Activated T-helper 2 cell treated with anti-CD3 and anti-CD28 coated beads, Interferon-gamma antibody, Interleukin-2, Interleukin-4, amounts not matched to agents 10 μg/mL and 5 μg/mL and 100 μg/mL, durations not matched to agents 14 hours and 24 hours and 36 hours (primary cell): ENCODE measurements around the gene TP63. TPM values are rescaled to one million over a fixed set of nuclear protein-coding genes. Genes with fewer than 3 reads are reported as not detected.
A peak's percentile ranks its signal among the peaks of the same experiment; 100 is the strongest.
"Not testable (repeated sequence)": the region's sequence is repeated elsewhere in the genome, so short reads cannot be mapped to it uniquely, and the experiment has no call there.

Experiments used
- DNase-seq: peaks from one replicate; pipeline ENCODE4 v3.0.0; 2021; ENCODE audit warnings: low spot score
- H3K27ac Mint-ChIP-seq: one replicate; pipeline ENCODE4 v1.8.0; 2021; ENCODE audit warnings: mixed read lengths
- H3K27me3 Mint-ChIP-seq: one replicate; pipeline ENCODE4 v1.8.0; 2021; ENCODE audit warnings: low read depth, mixed read lengths
- H3K36me3 Mint-ChIP-seq: one replicate; pipeline ENCODE4 v1.8.0; 2021; ENCODE audit warnings: low read depth, mixed read lengths
- H3K4me1 Mint-ChIP-seq: one replicate; pipeline ENCODE4 v1.8.0; 2021; ENCODE audit warnings: low read depth, mixed read lengths
- H3K4me3 Mint-ChIP-seq: one replicate; pipeline ENCODE4 v1.8.0; 2021; ENCODE audit warnings: low read depth, mild to moderate bottlenecking, moderate library complexity, mixed read lengths
- H3K9me3 Mint-ChIP-seq: one replicate; pipeline ENCODE4 v1.8.0; 2021; ENCODE audit warnings: mixed read lengths
- intact Hi-C: fragments of 100-400 bp; cut with micrococcal nuclease; formaldehyde crosslinking; loops from one replicate; pipeline ENCODE4 v1.15.1; 2023
- total RNA-seq: library from RNA; stranded (reverse); gene quantifications from 2 replicates; pipeline ENCODE4 v1.2.3, GENCODE V29; 2022

TP63 gene
- total RNA-seq, 1 donor from 2014 or later, result 5.6 TPM

DNA sequence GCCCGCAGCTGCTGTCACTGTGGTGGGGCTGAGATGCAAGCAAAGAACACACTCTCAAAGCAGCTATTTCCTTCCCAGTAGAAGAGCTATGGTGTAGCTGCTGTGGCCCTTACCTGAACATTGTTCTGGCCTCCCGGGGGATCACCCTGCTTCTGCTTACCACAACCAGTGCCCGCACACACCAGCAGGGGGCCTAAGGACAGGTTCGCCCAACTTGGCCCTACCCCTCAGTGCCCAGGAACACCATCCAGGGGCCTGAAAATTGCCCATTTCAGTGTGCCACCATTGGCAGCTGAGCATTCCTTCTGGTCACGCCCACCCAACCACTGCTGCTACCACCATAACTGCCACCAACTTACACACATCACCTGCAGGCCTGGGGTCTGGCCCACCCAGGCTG, 113.0 kb downstream of the TP63 start:
- Mint-ChIP-seq H3K36me3 (peaks cover 25% of the 10 kb centered on the region), H3K4me3 (no peak overlapping the region), H3K27me3 (no peaks in the 10 kb centered on the region), H3K4me1 (no peaks in the 10 kb centered on the region), H3K9me3 (peaks cover 47% of the 10 kb centered on the region), H3K27ac (no peak overlapping the region)
- no peak for DNase-seq
- intact Hi-C loops, result no loop called here

GRCh38 chr3:189745622-189746021, 114.4 kb downstream of the TP63 start:
- H3K4me3 Mint-ChIP-seq, result no peak overlapping the region
- H3K27me3 Mint-ChIP-seq, result no peaks in the 10 kb centered on the region
- peaks cover 47% of the 10 kb centered on the region for H3K9me3 Mint-ChIP-seq
- H3K4me1 Mint-ChIP-seq, result no peaks in the 10 kb centered on the region
- no peak overlapping the region for H3K27ac Mint-ChIP-seq
- DNase-seq, result no peak
- peaks cover 22% of the 10 kb centered on the region for H3K36me3 Mint-ChIP-seq
- intact Hi-C loops, result no loop called here

DNA sequence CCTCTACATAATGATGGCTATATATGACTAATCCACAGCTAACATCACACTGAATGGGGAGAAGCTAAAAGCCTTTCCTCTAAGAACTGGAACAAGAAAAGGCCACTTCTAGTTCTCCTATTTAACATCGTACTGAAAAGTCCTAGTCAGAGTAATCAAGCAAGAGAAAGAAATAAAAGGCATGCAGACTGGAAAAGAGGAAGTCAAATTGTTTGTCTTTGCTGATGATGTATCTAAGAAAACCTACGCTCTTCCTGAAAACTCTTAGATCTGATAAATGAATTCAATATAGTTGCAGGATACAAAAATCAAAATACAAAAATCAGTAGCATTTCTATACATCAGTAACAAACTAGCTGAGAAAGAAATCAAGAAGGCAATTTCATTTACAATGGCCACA, 116.9 kb downstream of the TP63 start:
- no peak overlapping the region for H3K27ac Mint-ChIP-seq
- no peaks in the 10 kb centered on the region for H3K4me1 Mint-ChIP-seq
- H3K4me3 Mint-ChIP-seq, result no peak overlapping the region
- no peaks in the 10 kb centered on the region for H3K27me3 Mint-ChIP-seq
- H3K9me3 Mint-ChIP-seq, result peaks cover 42% of the 10 kb centered on the region
- no peak for DNase-seq
- intact Hi-C loops, result no loop called here
- H3K36me3 Mint-ChIP-seq, result peaks cover 20% of the 10 kb centered on the region

GRCh38 chr3:189750972-189751371, 119.8 kb downstream of the TP63 start:
- intact Hi-C loops, H3K4me1 Mint-ChIP-seq, H3K27ac Mint-ChIP-seq, H3K27me3 Mint-ChIP-seq, H3K4me3 Mint-ChIP-seq, DNase-seq, H3K36me3 Mint-ChIP-seq: not testable (repeated sequence)
- H3K9me3 Mint-ChIP-seq, result peaks cover 23% of the 10 kb centered on the region

DNA sequence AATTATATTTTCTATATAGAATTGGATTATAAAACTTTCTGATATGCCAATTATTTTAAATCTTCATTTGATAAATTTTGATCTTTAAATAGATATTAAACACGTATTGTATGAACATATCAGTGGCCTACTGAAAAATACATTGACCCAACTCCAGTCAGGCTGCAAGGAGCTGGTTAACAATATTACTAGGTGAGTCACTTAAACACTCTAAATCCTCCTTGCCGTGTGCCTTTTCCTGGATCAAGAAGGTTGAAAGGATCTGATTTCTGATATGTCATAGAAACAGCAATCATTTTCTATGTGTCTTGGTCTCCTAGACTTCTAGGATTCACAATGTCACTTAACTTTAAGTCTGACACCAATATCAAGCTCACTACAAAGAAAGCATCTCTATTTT, 123.2 kb downstream of the TP63 start:
- no peak for DNase-seq
- Mint-ChIP-seq H3K36me3 (no peaks in the 10 kb centered on the region), H3K9me3 (peaks cover 5% of the 10 kb centered on the region), H3K27ac (no peak overlapping the region), H3K27me3 (no peaks in the 10 kb centered on the region), H3K4me3 (no peak overlapping the region), H3K4me1 (no peaks in the 10 kb centered on the region)
- intact Hi-C loops, result no loop called here

DNA sequence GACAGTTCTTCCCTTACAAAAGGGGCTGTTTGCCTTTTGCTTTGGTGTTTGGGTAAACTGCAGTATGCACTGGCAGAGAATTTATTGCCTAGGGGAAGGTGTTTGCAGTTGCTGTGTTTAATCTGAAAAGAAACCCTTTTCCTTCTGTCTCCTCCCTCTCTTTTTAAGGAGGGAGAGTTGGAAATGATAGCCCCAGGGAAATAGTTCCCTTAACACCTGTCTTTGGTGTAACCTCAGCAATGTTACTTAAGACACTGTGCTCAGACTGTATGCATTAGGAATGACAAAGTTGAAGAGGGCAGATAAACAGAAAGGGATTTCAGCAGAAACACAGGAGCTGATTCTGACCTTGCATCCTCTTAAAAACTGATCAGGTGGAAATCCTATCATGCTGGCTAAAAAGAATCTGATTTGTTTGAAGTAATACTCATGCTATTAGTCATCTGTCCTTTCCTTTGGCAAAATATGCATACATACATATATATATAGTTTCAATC, 125.4 kb downstream of the TP63 start:
- no peaks in the 10 kb centered on the region for H3K27me3 Mint-ChIP-seq
- H3K36me3 Mint-ChIP-seq, result no peaks in the 10 kb centered on the region
- no peak overlapping the region for H3K27ac Mint-ChIP-seq
- intact Hi-C loops, result no loop called here
- peaks cover 14% of the 10 kb centered on the region for H3K9me3 Mint-ChIP-seq
- no peak for DNase-seq
- no peaks in the 10 kb centered on the region for H3K4me1 Mint-ChIP-seq
- no peak overlapping the region for H3K4me3 Mint-ChIP-seq

- intact Hi-C loops, result no loop called here
- no peaks in the 10 kb centered on the region for H3K27me3 Mint-ChIP-seq
- H3K36me3 Mint-ChIP-seq, result no peaks in the 10 kb centered on the region
- no peak overlapping the region for H3K27ac Mint-ChIP-seq
- H3K4me3 Mint-ChIP-seq, result no peak overlapping the region
- peaks cover 15% of the 10 kb centered on the region for H3K9me3 Mint-ChIP-seq
- no peak for DNase-seq
- H3K4me1 Mint-ChIP-seq, result no peaks in the 10 kb centered on the region
Measured at GRCh38 chr3:189758186-189758585, 127.0 kb downstream of the TP63 start.

DNA sequence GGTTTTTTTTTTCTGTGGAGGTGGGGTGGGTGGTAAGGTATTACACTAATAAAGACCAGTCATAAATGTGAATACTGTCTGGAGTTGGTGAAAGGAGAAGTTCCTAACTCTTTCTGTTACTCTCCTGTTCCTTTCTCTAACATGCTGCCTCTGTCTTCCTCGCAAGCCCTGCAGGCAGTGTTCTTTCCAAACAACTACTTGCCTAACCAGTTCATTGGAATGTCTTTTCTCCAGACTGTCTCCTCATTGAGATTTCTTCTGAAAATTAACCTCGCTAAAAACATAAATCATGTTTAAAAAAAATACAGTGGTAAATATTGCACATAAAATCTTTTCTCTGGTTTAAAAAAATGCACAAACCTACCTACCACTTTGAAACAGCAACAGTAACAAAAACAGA, 135.2 kb downstream of the TP63 start:
- Mint-ChIP-seq H3K27me3 (peaks cover 9% of the 10 kb centered on the region), H3K36me3 (no peaks in the 10 kb centered on the region), H3K4me1 (no peaks in the 10 kb centered on the region), H3K27ac (no peak overlapping the region), H3K4me3 (no peak overlapping the region), H3K9me3 (peaks cover 3% of the 10 kb centered on the region)
- intact Hi-C loops, result no loop called here
- DNase-seq, result no peak

DNA sequence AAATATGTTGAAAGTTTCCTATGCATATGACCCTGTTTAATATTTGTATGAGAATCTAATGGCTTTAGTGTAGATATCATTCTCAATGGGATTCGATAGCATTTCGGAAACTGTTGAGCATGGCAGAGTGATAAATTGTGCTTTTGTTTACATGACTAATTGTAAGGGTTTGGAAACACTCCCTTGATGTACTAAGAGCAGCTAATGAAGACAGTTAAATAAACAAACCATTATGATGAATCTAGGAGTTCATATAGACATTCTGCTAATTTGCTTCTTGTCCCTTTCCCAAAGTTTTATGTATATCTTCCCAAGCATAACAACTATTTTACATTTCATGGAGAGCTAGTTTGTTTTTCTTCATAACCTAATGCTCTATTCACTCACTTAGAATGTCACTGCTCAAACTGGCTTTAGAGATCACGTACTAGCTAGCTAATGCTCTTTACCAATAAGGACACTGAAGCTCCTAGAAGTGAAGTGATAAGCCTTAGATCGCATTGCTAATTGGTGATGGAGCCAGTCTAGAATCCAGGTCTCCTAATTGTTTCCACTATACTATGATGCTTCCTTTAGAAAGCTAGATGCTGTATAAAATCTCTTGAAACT, 140.8 kb downstream of the TP63 start:
- Mint-ChIP-seq H3K4me1 (peaks cover 4% of the 10 kb centered on the region), H3K36me3 (no peaks in the 10 kb centered on the region), H3K4me3 (no peak overlapping the region), H3K27me3 (peaks cover 9% of the 10 kb centered on the region), H3K9me3 (no peaks in the 10 kb centered on the region), H3K27ac (no peak overlapping the region)
- intact Hi-C loops, result loop anchor here (10.0 kb wide), 1 partner anchor 497 kb away; no protein-coding TSS in a partner anchor
- DNase-seq, result no peak

DNA sequence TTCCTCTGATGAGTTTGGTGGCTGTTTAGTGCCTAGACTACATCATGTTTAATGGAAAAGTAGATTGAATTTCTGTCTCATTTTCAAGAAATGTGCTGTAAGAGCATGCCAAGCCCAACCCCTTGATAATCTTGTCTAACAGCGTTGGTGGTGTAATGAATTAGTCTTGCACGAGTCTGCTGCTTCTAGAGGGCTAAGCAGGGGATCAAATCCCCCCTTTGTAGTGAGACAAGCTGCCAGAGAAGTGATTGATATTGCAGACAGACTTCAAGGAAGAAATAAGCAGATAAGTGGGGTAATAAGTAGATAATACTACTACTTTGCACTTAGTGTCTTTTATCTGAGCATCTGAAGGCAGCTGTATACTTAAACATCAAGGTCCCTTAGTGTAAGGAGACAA, 141.4 kb downstream of the TP63 start:
- no peak overlapping the region for H3K4me3 Mint-ChIP-seq
- no peaks in the 10 kb centered on the region for H3K9me3 Mint-ChIP-seq
- H3K4me1 Mint-ChIP-seq, result peaks cover 4% of the 10 kb centered on the region
- H3K36me3 Mint-ChIP-seq, result no peaks in the 10 kb centered on the region
- intact Hi-C loops, result loop anchor here (10.0 kb wide), 1 partner anchor 498 kb away; no protein-coding TSS in a partner anchor
- no peak overlapping the region for H3K27ac Mint-ChIP-seq
- no peak for DNase-seq
- H3K27me3 Mint-ChIP-seq, result peaks cover 6% of the 10 kb centered on the region

DNA sequence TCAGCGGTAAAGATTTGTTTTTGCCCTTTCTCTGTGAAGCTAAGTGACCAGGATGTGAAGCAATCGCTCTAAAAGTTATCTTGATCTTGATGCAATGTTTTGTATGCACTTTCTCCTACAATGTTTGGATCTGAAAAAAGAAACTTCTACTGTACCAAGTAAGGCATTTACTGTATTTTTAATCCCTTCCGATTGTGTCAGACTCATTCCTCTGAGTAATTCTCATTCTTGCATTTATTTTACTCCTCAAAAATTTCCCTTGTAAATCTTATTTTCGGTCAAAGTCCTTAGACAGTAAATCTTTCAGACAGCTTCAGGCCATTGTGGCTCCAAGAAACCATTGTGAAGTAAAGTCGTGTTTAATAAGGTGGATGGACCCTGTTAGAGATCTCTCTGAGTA, 141.9 kb downstream of the TP63 start:
- peaks cover 5% of the 10 kb centered on the region for H3K27me3 Mint-ChIP-seq
- H3K9me3 Mint-ChIP-seq, result no peaks in the 10 kb centered on the region
- no peak for DNase-seq
- H3K4me3 Mint-ChIP-seq, result no peak overlapping the region
- peaks cover 5% of the 10 kb centered on the region for H3K4me1 Mint-ChIP-seq
- intact Hi-C loops, result loop anchor here (10.0 kb wide), 1 partner anchor 498 kb away; no protein-coding TSS in a partner anchor
- no peak overlapping the region for H3K27ac Mint-ChIP-seq
- H3K36me3 Mint-ChIP-seq, result no peaks in the 10 kb centered on the region

DNA sequence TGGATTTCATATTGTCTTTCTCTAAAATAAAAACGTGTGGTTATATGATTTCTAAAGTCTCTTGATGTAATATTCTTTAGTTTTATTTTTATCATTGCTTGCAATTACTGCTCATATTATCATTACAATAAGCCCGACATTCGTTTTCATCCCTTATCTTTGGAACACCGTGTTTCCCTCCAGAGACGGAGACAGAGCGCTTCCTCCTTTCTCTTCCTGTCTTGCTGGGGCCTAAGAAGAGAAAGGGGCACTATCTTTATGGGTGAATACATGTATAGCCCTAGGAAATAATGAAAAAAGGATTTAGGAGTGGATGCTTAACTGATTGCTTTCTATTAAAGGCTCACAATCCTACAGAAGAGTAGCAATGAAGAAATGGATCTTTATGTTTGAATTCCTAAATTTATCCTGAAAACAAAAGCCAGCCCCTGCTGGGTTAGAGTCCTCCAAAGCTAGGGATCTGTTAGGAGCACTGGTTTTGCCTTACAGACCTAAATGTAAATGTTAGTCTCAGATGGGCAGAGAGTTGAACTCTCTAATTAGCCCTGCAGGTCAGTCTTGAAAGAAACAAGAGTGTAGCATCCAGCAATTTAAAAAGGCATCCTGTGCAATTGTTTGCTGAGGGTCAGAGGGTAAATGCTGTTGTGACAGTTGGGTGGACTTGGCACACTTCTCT, 145.1 kb downstream of the TP63 start:
- no peak overlapping the region for H3K4me3 Mint-ChIP-seq
- DNase-seq, result no peak
- H3K36me3 Mint-ChIP-seq, result no peaks in the 10 kb centered on the region
- H3K9me3 Mint-ChIP-seq, result peaks cover 10% of the 10 kb centered on the region
- peaks cover 17% of the 10 kb centered on the region for H3K4me1 Mint-ChIP-seq
- H3K27ac Mint-ChIP-seq, result no peak overlapping the region
- intact Hi-C loops, result loop anchor here (5.0 to 10.0 kb wide), 2 partner anchors 171 to 501 kb away; no protein-coding TSS in a partner anchor
- H3K27me3 Mint-ChIP-seq, result no peaks in the 10 kb centered on the region

- Mint-ChIP-seq H3K9me3 (peaks cover 10% of the 10 kb centered on the region), H3K27me3 (no peaks in the 10 kb centered on the region), H3K4me3 (no peak overlapping the region), H3K36me3 (no peaks in the 10 kb centered on the region), H3K4me1 (peaks cover 12% of the 10 kb centered on the region), H3K27ac (peak overlapping the region; percentile 58)
- DNase-seq, result no peak
- intact Hi-C loops, result loop anchor here (5.0 to 10.0 kb wide), 2 partner anchors 169 to 504 kb away; no protein-coding TSS in a partner anchor
Measured at GRCh38 chr3:189778340-189778950, 147.3 kb downstream of the TP63 start.
